ENCODE data around the gene HOXA1.

Gene HOXA1

GRCh38 chr7:27131390-27131819 is 35.6 kb upstream of the HOXA1 start:
- DNase-seq, result no peak

GRCh38 chr7:27130540-27131389 is 35.0 kb upstream of the HOXA1 start, which contains the start of gene HOXA4:
Gene HOXA4, minus strand, starts transcription at chr7:27130757. Its CDS starts 24 bp downstream, at chr7:27130733.
- DNase-seq, result peak; percentile 28

- DNase-seq, result no peak
Measured at GRCh38 chr7:27129729-27130539, 34.1 kb upstream of the HOXA1 start.

GRCh38 chr7:27128776-27129728 is 33.3 kb upstream of the HOXA1 start:
- DNase-seq, result no peak

GRCh38 chr7:27128034-27128433 is 32.2 kb upstream of the HOXA1 start:
- DNase-seq, result peak; percentile 95

GRCh38 chr7:27126596-27127327 is 31.0 kb upstream of the HOXA1 start:
- no peak for DNase-seq

GRCh38 chr7:27125986-27126394 is 30.2 kb upstream of the HOXA1 start:
- DNase-seq, result peak; percentile 40

GRCh38 chr7:27124902-27125689 is 29.3 kb upstream of the HOXA1 start:
- DNase-seq, result no peak

GRCh38 chr7:27124096-27124901 is 28.5 kb upstream of the HOXA1 start:
- no peak for DNase-seq

GRCh38 chr7:27123477-27124053 is 27.8 kb upstream of the HOXA1 start:
- no peak for DNase-seq

GRCh38 chr7:27123007-27123476 is 27.2 kb upstream of the HOXA1 start:
- DNase-seq, result no peak

- no peak for DNase-seq
Measured at GRCh38 chr7:27122077-27122910, 26.5 kb upstream of the HOXA1 start.

GRCh38 chr7:27121684-27122076 is 25.9 kb upstream of the HOXA1 start:
- DNase-seq, result no peak

- DNase-seq, result no peak
Measured at GRCh38 chr7:27119412-27119911, 23.7 kb upstream of the HOXA1 start.

- no peak for DNase-seq
Measured at GRCh38 chr7:27118580-27118979, 22.8 kb upstream of the HOXA1 start.

GRCh38 chr7:27117887-27118491 is 22.2 kb upstream of the HOXA1 start:
- no peak for DNase-seq

- DNase-seq, result no peak
Measured at GRCh38 chr7:27116962-27117886, 21.4 kb upstream of the HOXA1 start.
